Mesenchymal stem cell (in vitro differentiated cells and primary cell): ENCODE data around the gene CRISP2.
"Not testable (repeated sequence)": the region's sequence is repeated elsewhere in the genome, so short reads cannot be mapped to it uniquely, and the experiment has no call there.

Experiments used
- DNase-seq: peaks from one replicate; pipeline ENCODE4 v3.0.0-alpha.2; 2013
- H2AFZ ChIP-seq: one replicate; pipeline ENCODE4 v1.6.1; 2013; ENCODE audit warnings: low read depth, mild to moderate bottlenecking, control low read depth, inconsistent platforms, low read length, moderate library complexity
- H2AK5ac ChIP-seq: 2 replicates; pipeline ENCODE4 v1.6.1; 2013; ENCODE audit warnings: low read length, moderate library complexity, mild to moderate bottlenecking, inconsistent platforms; ENCODE audit not compliant: severe bottlenecking
- H2BK120ac ChIP-seq: one replicate; pipeline ENCODE4 v1.6.1; 2013; ENCODE audit warnings: low read depth, mild to moderate bottlenecking, inconsistent platforms, low read length, moderate library complexity
- H2BK12ac ChIP-seq, 2 experiments: one replicate each; pipeline ENCODE4 v1.6.1; 2013; ENCODE audit warnings: inconsistent platforms in 2 of 2, low read length in 2 of 2, mild to moderate bottlenecking in 2 of 2, moderate library complexity in 2 of 2, control low read depth in 1 of 2
- H2BK15ac ChIP-seq: one replicate; pipeline ENCODE4 v1.6.1; 2013; ENCODE audit warnings: mild to moderate bottlenecking, low read depth, inconsistent platforms; ENCODE audit not compliant: poor library complexity, severe bottlenecking
- H2BK5ac ChIP-seq: 2 replicates; pipeline ENCODE4 v1.6.1; 2013; ENCODE audit warnings: low read depth, mild to moderate bottlenecking, low read length, control low read depth, inconsistent platforms; ENCODE audit not compliant: poor library complexity, severe bottlenecking
- H3K14ac ChIP-seq, 2 experiments: one replicate each; pipeline ENCODE4 v1.6.1; 2013; ENCODE audit warnings: inconsistent platforms in 2 of 2, low read length in 2 of 2, control low read depth in 1 of 2, mild to moderate bottlenecking in 1 of 2, moderate library complexity in 1 of 2
- H3K18ac ChIP-seq, 2 experiments: one replicate each; pipeline ENCODE4 v1.6.1; 2013; ENCODE audit warnings: inconsistent platforms in 2 of 2, low read length in 2 of 2, control low read depth in 1 of 2, low read depth in 1 of 2, mild to moderate bottlenecking in 1 of 2
- H3K23ac ChIP-seq, 2 experiments: one replicate each; pipeline ENCODE4 v1.6.1; 2013; ENCODE audit warnings: inconsistent platforms in 2 of 2, low read length in 2 of 2, mild to moderate bottlenecking in 2 of 2, moderate library complexity in 2 of 2, control low read depth in 1 of 2
- H3K27ac ChIP-seq: 2 replicates; pipeline ENCODE4 v1.5.1; 2013; ENCODE audit warnings: mild to moderate bottlenecking, moderate library complexity, low read length, control low read depth, inconsistent platforms; ENCODE audit not compliant: poor library complexity, severe bottlenecking
- H3K27me3 ChIP-seq, 2 experiments: 2 replicates each; pipeline versions ENCODE4 v1.6.1 to v1.7.0; 2013; ENCODE audit warnings: low read length in 2 of 2, mild to moderate bottlenecking in 2 of 2, moderate library complexity in 2 of 2, control low read depth in 1 of 2, inconsistent platforms in 1 of 2; ENCODE audit not compliant: control insufficient read depth in 1 of 2, insufficient read depth in 1 of 2
- H3K36me3 ChIP-seq, 2 experiments: 2 replicates each; pipeline versions ENCODE4 v1.6.1 to v1.7.0; 2013; ENCODE audit warnings: low read length in 2 of 2, control low read depth in 1 of 2, inconsistent platforms in 1 of 2, low read depth in 1 of 2, mild to moderate bottlenecking in 1 of 2; ENCODE audit not compliant: insufficient read depth in 2 of 2, control insufficient read depth in 1 of 2
- H3K4ac ChIP-seq, 2 experiments: one replicate each; pipeline ENCODE4 v1.6.1; 2013; ENCODE audit warnings: inconsistent platforms in 2 of 2, low read length in 2 of 2, mild to moderate bottlenecking in 2 of 2, moderate library complexity in 2 of 2, control low read depth in 1 of 2, low read depth in 1 of 2
- H3K4me1 ChIP-seq: 2 replicates; pipeline ENCODE4 v1.6.1; 2013; ENCODE audit warnings: low read depth, low read length, control low read depth; ENCODE audit not compliant: control insufficient read depth, insufficient read depth
- H3K4me2 ChIP-seq: 2 replicates; pipeline ENCODE4 v1.6.1; 2013; ENCODE audit warnings: low read length, mild to moderate bottlenecking, inconsistent platforms; ENCODE audit not compliant: poor library complexity, severe bottlenecking
- H3K4me3 ChIP-seq, 2 experiments: 2 replicates each; pipeline versions ENCODE4 v1.5.1 to v1.7.0; 2013; ENCODE audit warnings: low read length in 2 of 2, mild to moderate bottlenecking in 2 of 2, control low read depth in 1 of 2, low read depth in 1 of 2; ENCODE audit not compliant: insufficient read depth in 1 of 2
- H3K79me1 ChIP-seq: replicated peaks from 2 replicates; pipeline ENCODE4 v1.6.1; 2013; ENCODE audit warnings: mild to moderate bottlenecking, control low read depth, low read length, inconsistent platforms; ENCODE audit not compliant: poor library complexity, severe bottlenecking
- H3K9ac ChIP-seq: 2 replicates; pipeline ENCODE4 v1.7.0; 2013; ENCODE audit warnings: mild to moderate bottlenecking, low read length, moderate library complexity
- H3K9me3 ChIP-seq: 2 replicates; pipeline ENCODE4 v1.7.0; 2013; ENCODE audit warnings: mild to moderate bottlenecking, low read length; ENCODE audit not compliant: control insufficient read depth
- H4K8ac ChIP-seq: one replicate; pipeline ENCODE4 v1.6.1; 2013; ENCODE audit warnings: inconsistent platforms, mild to moderate bottlenecking, low read length, moderate library complexity
- H4K91ac ChIP-seq: one replicate; pipeline ENCODE4 v1.6.1; 2013; ENCODE audit warnings: mild to moderate bottlenecking, low read length, inconsistent platforms
- WGBS: methylation state at CpG from one replicate; pipeline ENCODE4 v1.1.7; 2013; ENCODE audit warnings: mixed read lengths; 5-methylcytosine and 5-hydroxymethylcytosine counted together

The CRISP2 gene

GRCh38 chr6:49664054-49664453, 49.3 kb downstream of the CRISP2 start:
- not testable (repeated sequence) for H3K27ac ChIP-seq, H3K79me1 ChIP-seq, H2AFZ ChIP-seq, H3K4me3 ChIP-seq, H3K4me2 ChIP-seq, H3K23ac ChIP-seq, H2AK5ac ChIP-seq, H3K9me3 ChIP-seq, H4K8ac ChIP-seq, H4K91ac ChIP-seq, H3K14ac ChIP-seq, H3K4me1 ChIP-seq, H3K18ac ChIP-seq, H3K27me3 ChIP-seq, H2BK120ac ChIP-seq, DNase-seq, H2BK15ac ChIP-seq, H3K4ac ChIP-seq, H2BK5ac ChIP-seq, H3K9ac ChIP-seq, H2BK12ac ChIP-seq, H3K36me3 ChIP-seq
- 88% methylated on average over 1 of the region's 1 CpG for WGBS

GRCh38 chr6:49662892-49663261, 50.5 kb downstream of the CRISP2 start:
- Histone ChIP-seq H2BK12ac (no peak overlapping the region), H2BK15ac (no peak overlapping the region), H2AFZ (no peak overlapping the region)

GRCh38 chr6:49662231-49662891, 51.0 kb downstream of the CRISP2 start:
- no peak overlapping the region for H3K18ac ChIP-seq
- H3K14ac ChIP-seq: no peak overlapping the region
- no peak overlapping the region for H4K91ac ChIP-seq
- H3K9me3 ChIP-seq: no peaks in the 10 kb centered on the region
- H3K4me1 ChIP-seq: no peaks in the 10 kb centered on the region
- no peak overlapping the region for H2BK15ac ChIP-seq
- no peak overlapping the region for H3K4ac ChIP-seq
- no peak for DNase-seq
- no peak overlapping the region for H4K8ac ChIP-seq
- no peaks in the 10 kb centered on the region for H3K79me1 ChIP-seq
- no peak overlapping the region for H3K27ac ChIP-seq
- H2AFZ ChIP-seq: no peak overlapping the region
- no peaks in the 10 kb centered on the region for H3K36me3 ChIP-seq
- no peak overlapping the region for H3K23ac ChIP-seq
- H2BK5ac ChIP-seq: no peak overlapping the region
- no peak overlapping the region for H3K4me2 ChIP-seq
- no peak overlapping the region for H3K4me3 ChIP-seq
- H2BK12ac ChIP-seq: no peak overlapping the region
- no peak overlapping the region for H3K9ac ChIP-seq
- no peak overlapping the region for H2AK5ac ChIP-seq
- H2BK120ac ChIP-seq: no peak overlapping the region
- WGBS: no CpG with 5 or more reads among the region's 1 CpG
- no peaks in the 10 kb centered on the region for H3K27me3 ChIP-seq

More at GRCh38 chr6:49662892-49663261, 50.5 kb downstream of the CRISP2 start:
- DNase-seq: peak; percentile 38
- WGBS: no CpG with 5 or more reads among the region's 1 CpG
- Histone ChIP-seq H2BK120ac (no peak overlapping the region), H3K36me3 (no peaks in the 10 kb centered on the region), H4K91ac (no peak overlapping the region), H3K9me3 (no peaks in the 10 kb centered on the region), H3K18ac (no peak overlapping the region), H3K4me2 (no peak overlapping the region), H2AK5ac (no peak overlapping the region), H2BK5ac (no peak overlapping the region), H3K27ac (no peak overlapping the region), H3K4ac (no peak overlapping the region), H3K23ac (no peak overlapping the region), H3K4me1 (no peaks in the 10 kb centered on the region), H3K27me3 (no peaks in the 10 kb centered on the region), H3K4me3 (no peak overlapping the region), H3K14ac (no peak overlapping the region), H4K8ac (no peak overlapping the region), H3K79me1 (no peaks in the 10 kb centered on the region), H3K9ac (no peak overlapping the region)

GRCh38 chr6:49653942-49654341, 59.4 kb downstream of the CRISP2 start:
- Histone ChIP-seq H2BK120ac (no peak overlapping the region), H3K27me3 (no peaks in the 10 kb centered on the region), H2AK5ac (no peak overlapping the region), H4K91ac (no peak overlapping the region), H3K23ac (no peak overlapping the region), H3K79me1 (no peaks in the 10 kb centered on the region), H2AFZ (no peak overlapping the region), H3K9ac (no peak overlapping the region), H2BK12ac (no peak overlapping the region), H3K9me3 (no peaks in the 10 kb centered on the region), H3K4me1 (no peaks in the 10 kb centered on the region), H3K4ac (no peak overlapping the region), H3K27ac (no peak overlapping the region), H3K36me3 (no peaks in the 10 kb centered on the region), H3K14ac (no peak overlapping the region), H2BK5ac (no peak overlapping the region), H3K18ac (no peak overlapping the region), H3K4me2 (no peak overlapping the region), H2BK15ac (no peak overlapping the region), H3K4me3 (no peak overlapping the region), H4K8ac (no peak overlapping the region)
- no peak for DNase-seq
- 100% methylated on average over 1 of the region's 1 CpG for WGBS
